ENCODE measurements around the gene INO80E. TPM values are rescaled to one million over a fixed set of nuclear protein-coding genes. Genes with fewer than 3 reads are reported as not detected.
A peak's percentile ranks its signal among the peaks of the same experiment; 100 is the strongest.

INO80E gene
- total RNA-seq, 3 donors from 2014 or later = 103 to 113 (median 112) TPM

DNA sequence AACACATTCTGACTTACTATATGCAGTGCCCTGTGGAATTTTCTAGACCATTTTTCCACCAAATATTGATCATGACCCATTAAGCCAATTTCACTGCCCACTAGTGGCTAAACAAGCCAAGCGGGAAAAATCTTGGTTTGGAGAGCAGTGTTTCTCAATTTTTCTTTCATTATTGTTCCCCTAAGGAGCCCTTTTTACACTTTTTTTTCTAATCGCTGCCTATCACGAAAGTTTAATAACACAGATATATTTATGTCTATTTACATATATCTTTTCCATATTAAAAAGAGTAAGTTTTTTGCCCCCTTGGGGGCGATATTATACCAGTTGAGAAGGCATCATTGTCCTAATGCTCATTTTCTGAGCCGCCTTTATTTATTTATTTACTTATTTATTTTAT lies 45.8 kb downstream of the INO80E start:
- DNase-seq = no peak

GRCh38 chr16:30046178-30046577 lies 50.1 kb downstream of the INO80E start:
- Mint-ChIP-seq H3K27me3 (ENCODE audit: low read depth) (no peaks in the 10 kb centered on the region), H3K36me3 (ENCODE audit: insufficient read depth) (no peaks in the 10 kb centered on the region), H3K9me3 (no peaks in the 10 kb centered on the region), H3K4me1 (ENCODE audit: low read depth) (no peaks in the 10 kb centered on the region), H3K4me3 (no peak overlapping the region)
- DNase-seq (no peak), ATAC-seq (no peak)

More for the DNA sequence above, 45.8 kb downstream of the INO80E start:
- H3K9me3 Mint-ChIP-seq = no peaks in the 10 kb centered on the region
- peaks cover 2% of the 10 kb centered on the region for H3K27me3 Mint-ChIP-seq (ENCODE audit: low read depth)
- no peaks in the 10 kb centered on the region for H3K4me1 Mint-ChIP-seq (ENCODE audit: low read depth)
- ATAC-seq = no peak
- H3K4me3 Mint-ChIP-seq = no peak overlapping the region
- no peaks in the 10 kb centered on the region for H3K36me3 Mint-ChIP-seq (ENCODE audit: insufficient read depth)

DNA sequence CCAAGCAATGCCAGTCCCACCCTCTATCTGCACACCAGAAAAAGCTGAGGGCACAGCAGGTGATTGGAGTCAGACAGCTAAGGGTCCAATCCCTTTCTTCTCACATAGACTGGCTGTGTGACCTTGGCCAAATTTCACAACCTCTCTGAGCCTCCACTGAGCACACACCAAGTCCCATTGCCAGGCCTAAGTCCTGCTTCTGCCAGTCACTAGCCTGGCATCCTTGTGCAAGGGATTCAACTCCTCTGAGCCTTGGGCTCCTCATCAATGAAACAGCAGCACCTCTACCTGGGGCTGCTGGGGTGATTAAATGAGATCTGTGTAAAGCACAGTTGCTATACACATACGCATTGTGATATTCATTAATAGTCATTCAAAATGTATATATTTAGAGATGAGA lies 50.5 kb downstream of the INO80E start:
- Mint-ChIP-seq H3K27me3 (ENCODE audit: low read depth) (no peaks in the 10 kb centered on the region), H3K36me3 (ENCODE audit: insufficient read depth) (no peaks in the 10 kb centered on the region)
- no peak for ATAC-seq

DNA sequence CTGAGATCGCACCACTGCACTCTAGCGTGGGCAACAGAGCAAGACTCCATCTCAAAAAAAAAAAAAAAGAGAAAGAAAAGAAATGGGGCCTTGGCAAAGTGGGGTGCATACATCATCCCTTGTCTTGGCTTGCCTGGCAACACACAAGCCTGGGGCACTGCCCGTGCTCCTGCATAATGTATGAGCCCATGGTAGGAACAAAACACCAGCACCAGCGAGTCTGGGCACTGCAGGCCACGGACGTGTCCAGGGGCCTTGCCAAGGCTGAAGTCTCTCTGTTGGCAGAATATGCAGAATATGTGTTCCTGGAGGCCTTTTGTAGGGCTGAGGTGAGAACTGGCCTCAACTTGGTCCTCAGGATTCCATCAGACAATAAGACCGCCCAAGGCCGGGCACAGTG lies 53.8 kb downstream of the INO80E start:
- ATAC-seq = no peak
- H3K36me3 Mint-ChIP-seq (ENCODE audit: insufficient read depth) = no peaks in the 10 kb centered on the region

More for the DNA sequence above, 50.5 kb downstream of the INO80E start:
- DNase-seq = no peak
- no peak overlapping the region for H3K4me3 Mint-ChIP-seq
- H3K9me3 Mint-ChIP-seq = no peaks in the 10 kb centered on the region
- H3K4me1 Mint-ChIP-seq (ENCODE audit: low read depth) = peaks cover 2% of the 10 kb centered on the region

DNA sequence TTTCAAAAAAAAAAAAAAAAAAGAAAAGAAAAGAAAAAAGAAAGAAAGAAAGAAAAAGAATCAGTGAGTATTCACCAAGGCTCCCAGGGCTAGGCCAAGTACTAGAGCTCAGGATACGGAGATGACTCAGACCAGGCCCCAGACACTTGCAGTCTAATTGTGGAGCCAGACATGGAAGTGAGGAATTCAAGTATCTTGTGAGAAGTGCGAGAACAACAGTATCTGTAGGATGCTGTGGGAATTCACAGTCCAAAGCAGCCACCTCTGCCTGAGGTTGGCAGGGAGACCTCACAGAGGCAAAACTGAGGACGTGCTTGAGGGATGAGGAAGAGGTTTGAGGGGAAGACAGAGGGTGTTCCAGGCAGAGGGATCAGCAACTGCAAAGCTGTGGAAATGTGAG lies 55.5 kb downstream of the INO80E start:
- H3K27me3 Mint-ChIP-seq (ENCODE audit: low read depth) = no peaks in the 10 kb centered on the region
- peak overlapping the region; percentile 40 for H3K4me3 Mint-ChIP-seq
- H3K9me3 Mint-ChIP-seq = no peaks in the 10 kb centered on the region
- H3K36me3 Mint-ChIP-seq (ENCODE audit: insufficient read depth) = no peaks in the 10 kb centered on the region
- DNase-seq = no peak
- ATAC-seq = no peak
- peaks cover 20% of the 10 kb centered on the region for H3K4me1 Mint-ChIP-seq (ENCODE audit: low read depth)

More for the DNA sequence above, 53.8 kb downstream of the INO80E start:
- H3K4me3 Mint-ChIP-seq = no peak overlapping the region
- no peak for DNase-seq
- no peaks in the 10 kb centered on the region for H3K27me3 Mint-ChIP-seq (ENCODE audit: low read depth)
- no peaks in the 10 kb centered on the region for H3K9me3 Mint-ChIP-seq
- H3K4me1 Mint-ChIP-seq (ENCODE audit: low read depth) = peaks cover 14% of the 10 kb centered on the region

- Mint-ChIP-seq H3K4me3 (peak overlapping the region; percentile 86), H3K4me1 (ENCODE audit: low read depth) (peaks cover 20% of the 10 kb centered on the region), H3K9me3 (no peaks in the 10 kb centered on the region), H3K27me3 (ENCODE audit: low read depth) (no peaks in the 10 kb centered on the region), H3K36me3 (ENCODE audit: insufficient read depth) (no peaks in the 10 kb centered on the region)
- ATAC-seq (peak; percentile 85 to 86), DNase-seq (peak; percentile 87)
Observed at GRCh38 chr16:30052671-30053372, 56.8 kb downstream of the INO80E start.

DNA sequence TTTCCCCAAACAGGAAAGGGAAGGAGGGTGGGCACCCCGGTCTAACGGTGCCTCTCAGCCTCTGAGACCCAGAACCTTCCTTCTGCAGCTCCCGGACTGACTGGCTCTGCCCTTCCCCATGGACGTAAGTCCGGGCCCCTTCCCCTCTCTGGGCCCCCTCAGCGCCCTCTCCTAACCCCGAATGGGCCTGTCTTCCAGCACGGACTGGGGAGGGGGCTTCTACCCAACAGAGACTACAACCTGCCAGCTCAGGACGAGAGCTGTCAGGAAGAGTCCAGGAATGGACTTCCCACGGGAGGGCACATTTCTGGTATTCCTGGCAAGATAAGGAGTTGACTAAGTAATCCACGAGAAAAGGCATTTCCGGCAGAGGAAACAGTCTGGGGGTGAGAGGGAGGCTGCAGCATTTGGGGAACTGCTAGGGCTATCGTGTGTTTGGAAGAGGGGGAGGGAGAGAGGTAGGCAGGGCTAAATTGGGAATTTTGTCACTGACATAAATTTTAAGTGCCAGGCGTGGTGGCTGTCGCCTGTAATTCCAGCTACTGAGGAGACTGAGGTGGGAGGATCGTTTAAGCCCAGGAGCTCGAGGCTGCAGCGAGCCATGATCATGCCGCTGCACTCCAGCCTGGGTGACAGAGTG lies 57.5 kb downstream of the INO80E start:
- H3K4me3 Mint-ChIP-seq = peak overlapping the region; percentile 86
- DNase-seq (no peak), ATAC-seq (peak; percentile 9 to 36)
- no peaks in the 10 kb centered on the region for H3K9me3 Mint-ChIP-seq
- no peaks in the 10 kb centered on the region for H3K27me3 Mint-ChIP-seq (ENCODE audit: low read depth)
- no peaks in the 10 kb centered on the region for H3K36me3 Mint-ChIP-seq (ENCODE audit: insufficient read depth)
- peaks cover 20% of the 10 kb centered on the region for H3K4me1 Mint-ChIP-seq (ENCODE audit: low read depth)

GRCh38 chr16:30054451-30054850 lies 58.4 kb downstream of the INO80E start:
- no peak for DNase-seq
- Mint-ChIP-seq H3K36me3 (ENCODE audit: insufficient read depth) (no peaks in the 10 kb centered on the region), H3K4me1 (ENCODE audit: low read depth) (peaks cover 20% of the 10 kb centered on the region), H3K27me3 (ENCODE audit: low read depth) (no peaks in the 10 kb centered on the region), H3K9me3 (no peaks in the 10 kb centered on the region), H3K4me3 (peak overlapping the region; percentile 49)
- no peak for ATAC-seq

DNA sequence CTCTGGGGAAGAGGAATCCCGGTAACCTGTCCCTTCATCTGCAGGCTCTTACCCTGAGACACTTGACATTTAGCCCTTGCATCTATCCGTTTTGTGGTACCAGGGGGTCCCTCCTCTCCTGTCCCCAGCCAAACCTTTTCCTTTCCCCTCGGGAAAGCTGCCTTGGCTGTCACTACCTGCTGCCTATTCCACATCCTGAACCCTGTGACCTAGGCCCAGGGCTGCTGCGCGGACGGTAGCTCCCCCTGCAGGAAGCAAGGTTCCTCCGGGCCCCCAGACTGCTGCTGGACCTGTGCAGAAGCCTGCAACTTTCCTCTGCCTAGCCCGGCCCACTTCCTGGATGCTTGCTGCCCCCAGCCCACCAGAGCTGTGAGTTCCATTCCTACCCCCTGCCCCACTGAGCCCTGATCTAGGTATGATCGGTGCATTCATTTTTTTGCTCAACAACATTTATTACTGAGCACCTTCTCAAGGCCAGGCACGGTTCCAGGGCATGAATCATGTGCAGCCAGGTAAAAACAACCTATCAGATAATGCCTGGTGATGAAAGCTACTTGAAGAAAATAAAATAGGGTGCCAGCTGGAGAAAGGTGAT lies 59.0 kb downstream of the INO80E start:
- no peaks in the 10 kb centered on the region for H3K36me3 Mint-ChIP-seq (ENCODE audit: insufficient read depth)
- peaks cover 20% of the 10 kb centered on the region for H3K4me1 Mint-ChIP-seq (ENCODE audit: low read depth)
- peak; percentile 65 to 72 for ATAC-seq
- H3K27me3 Mint-ChIP-seq (ENCODE audit: low read depth) = no peaks in the 10 kb centered on the region
- no peaks in the 10 kb centered on the region for H3K9me3 Mint-ChIP-seq
- peak overlapping the region; percentile 34 for H3K4me3 Mint-ChIP-seq
- peak; percentile 22 for DNase-seq

Other genes with a start within 250 kb of the INO80E start
- gene ZG16, start 218.0 kb upstream of the INO80E start, total RNA-seq = under 1 TPM in 1 of 3 donors, not detected in 2; 0.05 TPM
- 10 to 100 TPM; 73.5 to 82.2 (median 79.7) TPM for gene KIF22, start 205.5 kb upstream of the INO80E start, total RNA-seq
- gene MAZ, start 189.7 kb upstream of the INO80E start, total RNA-seq = 100 to 1,000 TPM; 321 to 471 (median 409) TPM
- gene PRRT2, start 184.0 kb upstream of the INO80E start, total RNA-seq = 1 to 10 TPM in 1 of 3 donors, under 1 TPM in 2; 0.34 to 1.6 (median 0.76) TPM
- 10 to 100 TPM; 35.2 to 40.9 (median 40.7) TPM for gene PAGR1, start 180.1 kb upstream of the INO80E start, total RNA-seq
- 10 to 100 TPM; 80.6 to 86.4 (median 85.8) TPM for gene MVP, start 175.8 kb upstream of the INO80E start, total RNA-seq
- gene CDIPT, start 133.0 kb upstream of the INO80E start, total RNA-seq = 10 to 100 TPM; 56.7 to 61.0 (median 59.7) TPM
- gene SEZ6L2, start 96.7 kb upstream of the INO80E start, total RNA-seq = under 1 TPM in 2 of 3 donors, not detected in 1; 0.18 to 0.33 TPM
- 1 to 10 TPM; 2.1 to 3.4 (median 3.2) TPM for gene ASPHD1, start 95.8 kb upstream of the INO80E start, total RNA-seq
- 10 to 100 TPM; 42.7 to 45.4 (median 44.1) TPM for gene KCTD13, start 70.0 kb upstream of the INO80E start, total RNA-seq
- gene TMEM219, start 34.2 kb upstream of the INO80E start, total RNA-seq = 10 to 100 TPM; 19.3 to 30.8 (median 27.7) TPM
- 10 to 100 TPM; 34.9 to 37.9 (median 37.8) TPM for gene TAOK2, start 22.4 kb upstream of the INO80E start, total RNA-seq
- gene HIRIP3, start 624 bp upstream of the INO80E start, total RNA-seq = 10 to 100 TPM; 43.4 to 52.5 (median 50.7) TPM
- 1 to 10 TPM in 2 of 3 donors, under 1 TPM in 1; 0.49 to 2.5 (median 1.1) TPM for gene DOC2A, start 14.8 kb downstream of the INO80E start, total RNA-seq
- not detected for gene C16orf92, start 27.0 kb downstream of the INO80E start, total RNA-seq
- gene TLCD3B, start 35.0 kb downstream of the INO80E start, total RNA-seq = under 1 TPM; 0.22 to 0.33 (median 0.32) TPM
- gene ALDOA, start 69.5 kb downstream of the INO80E start, total RNA-seq = 1,000 to 10,000 TPM; 2,101 to 2,362 (median 2,220) TPM
- gene PPP4C, start 79.8 kb downstream of the INO80E start, total RNA-seq = 100 to 1,000 TPM; 147 to 164 (median 152) TPM
- under 1 TPM; 0.33 to 0.87 (median 0.48) TPM for gene TBX6, start 95.7 kb downstream of the INO80E start, total RNA-seq
- 1 to 10 TPM; 4.4 to 7.2 (median 6.1) TPM for gene YPEL3, start 100.0 kb downstream of the INO80E start, total RNA-seq
- 1 to 10 TPM in 2 of 3 donors, under 1 TPM in 1; 0.76 to 3.3 (median 2.7) TPM for gene GDPD3, start 117.3 kb downstream of the INO80E start, total RNA-seq
- 10 to 100 TPM; 29.1 to 37.5 (median 32.6) TPM for gene MAPK3, start 127.0 kb downstream of the INO80E start, total RNA-seq
- 100 to 1,000 TPM; 747 to 940 (median 832) TPM for gene CORO1A, start 187.4 kb downstream of the INO80E start, total RNA-seq
- gene BOLA2B, start 197.4 kb downstream of the INO80E start, total RNA-seq = 100 to 1,000 TPM; 468 to 531 (median 481) TPM
- gene SLX1A, start 197.6 kb downstream of the INO80E start, total RNA-seq = 100 to 1,000 TPM in 1 of 3 donors, 10 to 100 TPM in 2; 84.5 to 110 (median 95.6) TPM
- 1 to 10 TPM; 6.8 to 7.6 (median 7.0) TPM for gene SULT1A3, start 203.0 kb downstream of the INO80E start, total RNA-seq

Measured in activated T-cell treated with anti-CD3 and anti-CD28 coated beads, Interleukin-2, amount 50 U/mL, for 4 hours (primary cell).